Tibial nerve (tissue), 4 donors: ENCODE data around the gene ANKRD1. TPM values are rescaled to one million over a fixed set of nuclear protein-coding genes. Genes with fewer than 3 reads are reported as not detected.

ENCODE experiments used
- DNase-seq, 2 donors: peaks; one replicate each; pipeline ENCODE4 v3.0.0-alpha.2; 2019; ENCODE audit warnings: low spot score in 2 of 2
- H3K27ac ChIP-seq, 4 donors: fragments of 200-600 bp; sonication (generic) in 3 of 4; one replicate each; pipeline ENCODE4 v1.5.1; 2017 to 2019; ENCODE audit warnings: mild to moderate bottlenecking in 1 of 4
- H3K27me3 ChIP-seq, 2 donors: fragments of 200-600 bp; sonication (generic) in 1 of 2; one replicate each; pipeline versions ENCODE4 v1.5.1 to v1.6.0; 2017 to 2019
- H3K36me3 ChIP-seq, 3 donors: fragments of 200-600 bp; sonication (generic); one replicate each; pipeline ENCODE4 v1.5.1; 2018 to 2019
- H3K4me1 ChIP-seq, 4 donors: fragments of 200-600 bp; sonication (generic) in 3 of 4; one replicate each; pipeline ENCODE4 v1.5.1; 2017 to 2019
- H3K4me3 ChIP-seq, 4 donors: fragments of 200-600 bp; sonication (generic) in 3 of 4; one replicate each; pipeline ENCODE4 v1.5.1; 2017 to 2019; ENCODE audit warnings: mild to moderate bottlenecking in 1 of 4, moderate library complexity in 1 of 4
- H3K9me3 ChIP-seq, 4 donors: fragments of 200-600 bp; sonication (generic) in 3 of 4; one replicate each; pipeline ENCODE4 v1.5.1; 2017 to 2019
- CTCF ChIP-seq, 5 experiments: fragments of 200-600 bp in 3 of 5; fragments of 450-650 bp in 2 of 5; sonication (generic) in 3 of 5; IDR thresholded peaks; one replicate each; pipeline ENCODE4 v1.5.1; 2016 to 2019; ENCODE audit warnings: antibody characterized with exemption in 5 of 5, mild to moderate bottlenecking in 3 of 5, moderate library complexity in 2 of 5
- EP300 ChIP-seq, 2 donors: sonication (generic); formaldehyde crosslinking; IDR thresholded peaks; one replicate each; pipeline ENCODE4 v1.6.1; 2017; ENCODE audit warnings: antibody characterized with exemption in 2 of 2, mild to moderate bottlenecking in 1 of 2
- POLR2A ChIP-seq, 2 donors: fragments of 450-650 bp; IDR thresholded peaks; one replicate each; pipeline ENCODE4 v1.6.1; 2017; ENCODE audit warnings: antibody characterized with exemption in 2 of 2, mild to moderate bottlenecking in 2 of 2, moderate library complexity in 2 of 2
- WGBS, 2 donors: methylation state at CpG; one replicate each; pipeline ENCODE4 v1.1.5; 2018; 5-methylcytosine and 5-hydroxymethylcytosine counted together
- total RNA-seq, 4 donors: library from RNA; depleted of rRNA; stranded (reverse); fragments of >200 nt; gene quantifications; one replicate each; pipeline ENCODE4 v1.1.0, GENCODE V29; 2016

ANKRD1 gene
- total RNA-seq, 4 donors from 2014 or later = not detected

- TF ChIP-seq POLR2A (IDR thresholded peaks at IDR 0.05) (no peak), CTCF (IDR thresholded peaks at IDR 0.05) (no peak), EP300 (IDR thresholded peaks at IDR 0.05) (no peak)
- Histone ChIP-seq H3K36me3 (no peaks in the 10 kb centered on the region), H3K4me1 (peaks cover 0 to 10% (median 0%) of the 10 kb centered on the region in 4 donors), H3K9me3 (no peaks in the 10 kb centered on the region), H3K27me3 (no peaks in the 10 kb centered on the region), H3K27ac (no peak overlapping the region), H3K4me3 (no peak overlapping the region)
- DNase-seq = no peak
These were observed 39.5 kb upstream of the ANKRD1 start for GRCh38 chr10:90960355-90960814.

- H3K4me3 ChIP-seq = no peak overlapping the region
- no peaks in the 10 kb centered on the region for H3K36me3 ChIP-seq
- H3K4me1 ChIP-seq = peaks cover 0 to 5% (median 0%) of the 10 kb centered on the region in 4 donors
- no peaks in the 10 kb centered on the region for H3K9me3 ChIP-seq
- WGBS, 2 donors = 69 to 80% methylated on average over 1 of the region's 1 CpG
- no peak overlapping the region for H3K27ac ChIP-seq
- TF ChIP-seq CTCF (IDR thresholded peaks at IDR 0.05) (no peak), EP300 (IDR thresholded peaks at IDR 0.05) (no peak), POLR2A (IDR thresholded peaks at IDR 0.05) (no peak)
- no peaks in the 10 kb centered on the region for H3K27me3 ChIP-seq
- DNase-seq = no peak
These were observed 38.9 kb upstream of the ANKRD1 start for GRCh38 chr10:90959826-90960225.

GRCh38 chr10:90958781-90959180 is 37.9 kb upstream of the ANKRD1 start:
- 85 to 86% methylated on average over 6 of the region's 6 CpGs for WGBS, 2 donors
- no peaks in the 10 kb centered on the region for H3K9me3 ChIP-seq
- no peak overlapping the region for H3K27ac ChIP-seq
- no peaks in the 10 kb centered on the region for H3K27me3 ChIP-seq
- DNase-seq = no peak
- H3K4me3 ChIP-seq = no peak overlapping the region
- no peaks in the 10 kb centered on the region for H3K36me3 ChIP-seq
- no peaks in the 10 kb centered on the region for H3K4me1 ChIP-seq
- no peak for TF ChIP-seq CTCF (IDR thresholded peaks at IDR 0.05)
- TF ChIP-seq POLR2A (IDR thresholded peaks at IDR 0.05) = no peak
- no peak for TF ChIP-seq EP300 (IDR thresholded peaks at IDR 0.05)

- Histone ChIP-seq H3K36me3 (no peaks in the 10 kb centered on the region), H3K27ac (no peak overlapping the region), H3K4me1 (no peaks in the 10 kb centered on the region), H3K27me3 (no peaks in the 10 kb centered on the region), H3K4me3 (no peak overlapping the region), H3K9me3 (peaks cover 0 to 10% (median 0%) of the 10 kb centered on the region in 4 donors)
- WGBS, 2 donors = 70 to 71% methylated on average over 5 of the region's 5 CpGs
- DNase-seq = no peak
- TF ChIP-seq EP300 (IDR thresholded peaks at IDR 0.05) (no peak), CTCF (IDR thresholded peaks at IDR 0.05) (no peak), POLR2A (IDR thresholded peaks at IDR 0.05) (no peak)
These were observed 26.4 kb upstream of the ANKRD1 start for GRCh38 chr10:90947030-90947960.

- H3K27ac ChIP-seq = no peak overlapping the region
- no peaks in the 10 kb centered on the region for H3K4me1 ChIP-seq
- DNase-seq = no peak
- no peaks in the 10 kb centered on the region for H3K27me3 ChIP-seq
- no peaks in the 10 kb centered on the region for H3K36me3 ChIP-seq
- TF ChIP-seq POLR2A (IDR thresholded peaks at IDR 0.05) = no peak
- TF ChIP-seq EP300 (IDR thresholded peaks at IDR 0.05) = no peak
- TF ChIP-seq CTCF (IDR thresholded peaks at IDR 0.05) = no peak
- WGBS, 2 donors = 57 to 58% methylated on average over 4 of the region's 4 CpGs
- H3K4me3 ChIP-seq = no peak overlapping the region
- peaks cover 0 to 4% (median 0%) of the 10 kb centered on the region in 4 donors for H3K9me3 ChIP-seq
These were observed 24.7 kb upstream of the ANKRD1 start for GRCh38 chr10:90945491-90946070.
